HepG2 (cell line): ENCODE results near the gene WDR41. TPM values are rescaled to one million over a fixed set of nuclear protein-coding genes. Genes with fewer than 3 reads are reported as not detected.

Experiments used
- CEBPB ChIP-seq: IDR thresholded peaks from 2 replicates; pipeline ENCODE4 v1.6.1; 2011; ENCODE audit warnings: low read depth, low read length, improper control_type of control experiment, borderline replicate concordance
- FIP1L1 ChIP-seq: fragments of 200-400 bp; formaldehyde crosslinking; IDR thresholded peaks from 2 replicates; pipeline ENCODE4 v1.6.1; 2018; ENCODE audit warnings: low read depth, mild to moderate bottlenecking, low read length, moderate library complexity, borderline replicate concordance; ENCODE audit not compliant: insufficient read depth
- FLYWCH1 ChIP-seq: sonication (generic); formaldehyde crosslinking; IDR thresholded peaks from 2 replicates; pipeline ENCODE4 v1.8.1; 2023; ENCODE audit warnings: mild to moderate bottlenecking, missing genetic modification reagents
- FOXO4 ChIP-seq: sonication (generic); formaldehyde crosslinking; conservative IDR thresholded peaks from 2 replicates; pipeline ENCODE4 v1.8.1; 2023; ENCODE audit warnings: missing genetic modification reagents
- HDAC1 ChIP-seq: sonication (generic); formaldehyde crosslinking; IDR thresholded peaks from 2 replicates; pipeline ENCODE4 v1.5.1; 2020; ENCODE audit warnings: mild to moderate bottlenecking, missing genetic modification reagents
- MIXL1 ChIP-seq: IDR thresholded peaks from 2 replicates; pipeline ENCODE4 v1.6.1; 2016
- NBN ChIP-seq: fragments of 450-650 bp; conservative IDR thresholded peaks from 2 replicates; pipeline ENCODE4 v1.6.1; 2017
- RBAK ChIP-seq: sonication (generic); formaldehyde crosslinking; IDR thresholded peaks from 2 replicates; pipeline ENCODE4 v1.5.1; 2020; ENCODE audit warnings: mild to moderate bottlenecking, missing genetic modification reagents
- TOPORS ChIP-seq: sonication (generic); formaldehyde crosslinking; IDR thresholded peaks from 2 replicates; pipeline ENCODE4 v1.8.0; 2023; ENCODE audit warnings: mild to moderate bottlenecking, missing genetic modification reagents
- ZBTB46 ChIP-seq: sonication (generic); formaldehyde crosslinking; IDR thresholded peaks from 2 replicates; pipeline ENCODE4 v1.4.0; 2020; ENCODE audit warnings: mild to moderate bottlenecking, missing genetic modification reagents, borderline replicate concordance
- ZEB1 ChIP-seq: IDR thresholded peaks from 2 replicates; pipeline ENCODE4 v1.6.1; 2012; ENCODE audit warnings: mild to moderate bottlenecking, low read depth, inconsistent platforms; ENCODE audit not compliant: insufficient replicate concordance
- ZNF3 ChIP-seq: IDR thresholded peaks from 2 replicates; pipeline ENCODE4 v1.7.0; 2017; ENCODE audit warnings: inconsistent platforms
- ZNF512B ChIP-seq: sonication (generic); formaldehyde crosslinking; IDR thresholded peaks from 2 replicates; pipeline ENCODE4 v1.5.1; 2020; ENCODE audit warnings: missing genetic modification reagents, mild to moderate bottlenecking, borderline replicate concordance
- ZNF530 ChIP-seq: sonication (generic); formaldehyde crosslinking; IDR thresholded peaks from 2 replicates; pipeline ENCODE4 v1.5.0; 2020; ENCODE audit warnings: low read depth, mild to moderate bottlenecking, missing genetic modification reagents
- ZNF580 ChIP-seq: IDR thresholded peaks from 2 replicates; pipeline ENCODE4 v1.6.1; 2016; ENCODE audit warnings: low read depth, borderline replicate concordance
- ZNF687 ChIP-seq: sonication (generic); formaldehyde crosslinking; IDR thresholded peaks from 2 replicates; pipeline ENCODE4 v1.5.1; 2020; ENCODE audit warnings: mild to moderate bottlenecking, missing genetic modification reagents, moderate library complexity
- ZNF724P ChIP-seq: sonication (generic); formaldehyde crosslinking; IDR thresholded peaks from 2 replicates; pipeline ENCODE4 v1.8.0; 2022; ENCODE audit warnings: missing genetic modification reagents, borderline replicate concordance
- polyA plus RNA-seq, 8 experiments: library from polyadenylated mRNA; depleted of rRNA in 3 of 8; stranded (reverse) in 7 of 8; unstranded in 1 of 8; fragments of >200 nt; fragmentation: Illumina TruSeq in 4 of 8; extraction: Trizol in 4 of 8; gene quantifications; 2 replicates each; pipeline versions ENCODE4 v1.2.1 to v1.2.3, GENCODE V29; 2011 to 2016; ENCODE audit warnings: low read depth in 4 of 8, missing spikeins in 1 of 8, mixed read lengths in 1 of 8; ENCODE audit not compliant: insufficient read depth in 1 of 8
- total RNA-seq, 5 experiments: library from RNA; depleted of rRNA; stranded (reverse); fragments of >200 nt; fragmentation: Illumina TruSeq; extraction: Trizol; gene quantifications; 2 replicates each; pipeline ENCODE4 v1.2.3, GENCODE V29; 2016; ENCODE audit warnings: low read depth in 1 of 5

The WDR41 gene
- total and polyA plus RNA-seq, 2 of the 13 experiments (the other 11 are each of a cell fraction or from before 2014, with no cell fraction given): 18.9 to 39.3 TPM

GRCh38 chr5:77491783-77492652, at the start of gene WDR41 (continued):
- no peak for TF ChIP-seq NBN
- no peak for TF ChIP-seq CEBPB
- peak; percentile 95 for TF ChIP-seq ZNF687
- TF ChIP-seq ZNF3 (CRISPR knock-in tag): no peak
- no peak for TF ChIP-seq FLYWCH1 (CRISPR knock-in tag)
- no peak for TF ChIP-seq ZEB1
- no peak for TF ChIP-seq ZNF530 (CRISPR knock-in tag)
- TF ChIP-seq ZNF724P: peak; percentile 49; the same call in 1 of the 2 replicates
- no peak for TF ChIP-seq MIXL1 (CRISPR knock-in tag)
- 0 out of 2 replicates have a peak, but pooled peaks have one; percentile 63 for TF ChIP-seq ZBTB46 (CRISPR knock-in tag)
- TF ChIP-seq ZNF512B: no peak
- peak; percentile 88 for TF ChIP-seq TOPORS (CRISPR knock-in tag)
- peak; percentile 84 for TF ChIP-seq HDAC1 (CRISPR knock-in tag)
- TF ChIP-seq ZNF580 (CRISPR knock-in tag): no peak; the same call in 1 of the 2 replicates
- TF ChIP-seq RBAK (CRISPR knock-in tag): no peak
- TF ChIP-seq FIP1L1: no peak
- TF ChIP-seq FOXO4 (CRISPR knock-in tag): no peak
